ENCODE data around the gene RUSC2. TPM values are rescaled to one million over a fixed set of nuclear protein-coding genes. Genes with fewer than 3 reads are reported as not detected.

The RUSC2 gene
- total RNA-seq, 1 donor from 2014 or later: 27.5 TPM

GRCh38 chr9:35515766-35516165 is 25.9 kb downstream of the RUSC2 start:
- Histone ChIP-seq H3K9me3 (replicated peaks) (no peaks in the 10 kb centered on the region), H3K27ac (replicated peaks) (peak overlapping the region; percentile 85), H3K27me3 (ENCODE audit: low read depth) (no peaks in the 10 kb centered on the region), H3K36me3 (no peaks in the 10 kb centered on the region), H3K4me3 (no peak overlapping the region), H3K4me1 (peaks cover 76% of the 10 kb centered on the region)
- intact Hi-C loops (cut with micrococcal nuclease): no loop called here
- TF ChIP-seq CTCF (IDR thresholded peaks at IDR 0.05; ENCODE audit: borderline replicate concordance): no peak
- no peak for DNase-seq

- Histone ChIP-seq H3K9me3 (replicated peaks) (no peaks in the 10 kb centered on the region), H3K36me3 (no peaks in the 10 kb centered on the region), H3K4me1 (peaks cover 76% of the 10 kb centered on the region), H3K27ac (replicated peaks) (peak overlapping the region; percentile 85), H3K4me3 (no peak overlapping the region), H3K27me3 (ENCODE audit: low read depth) (no peaks in the 10 kb centered on the region)
- no peak for TF ChIP-seq CTCF (IDR thresholded peaks at IDR 0.05; ENCODE audit: borderline replicate concordance)
- intact Hi-C loops (cut with micrococcal nuclease): no loop called here
- no peak for DNase-seq
Observed at GRCh38 chr9:35516479-35516878, 26.6 kb downstream of the RUSC2 start.

- Histone ChIP-seq H3K36me3 (no peaks in the 10 kb centered on the region), H3K27me3 (ENCODE audit: low read depth) (no peaks in the 10 kb centered on the region), H3K27ac (replicated peaks) (peak overlapping the region; percentile 85), H3K4me3 (no peak overlapping the region), H3K4me1 (peaks cover 76% of the 10 kb centered on the region), H3K9me3 (replicated peaks) (no peaks in the 10 kb centered on the region)
- DNase-seq: no peak
- TF ChIP-seq CTCF (IDR thresholded peaks at IDR 0.05; ENCODE audit: borderline replicate concordance): no peak
- intact Hi-C loops (cut with micrococcal nuclease): no loop called here
Observed at GRCh38 chr9:35517131-35517530, 27.2 kb downstream of the RUSC2 start.

GRCh38 chr9:35517552-35518224 is 27.8 kb downstream of the RUSC2 start:
- no peaks in the 10 kb centered on the region for H3K27me3 ChIP-seq (ENCODE audit: low read depth)
- H3K4me3 ChIP-seq: no peak overlapping the region
- peaks cover 76% of the 10 kb centered on the region for H3K4me1 ChIP-seq
- no peaks in the 10 kb centered on the region for H3K9me3 ChIP-seq (replicated peaks)
- no peak for DNase-seq
- TF ChIP-seq CTCF (IDR thresholded peaks at IDR 0.05; ENCODE audit: borderline replicate concordance): no peak
- H3K36me3 ChIP-seq: no peaks in the 10 kb centered on the region
- H3K27ac ChIP-seq (replicated peaks): peak overlapping the region; percentile 85
- intact Hi-C loops (cut with micrococcal nuclease): no loop called here

GRCh38 chr9:35518225-35518821 is 28.4 kb downstream of the RUSC2 start:
- Histone ChIP-seq H3K27me3 (ENCODE audit: low read depth) (no peaks in the 10 kb centered on the region), H3K4me1 (peaks cover 76% of the 10 kb centered on the region), H3K9me3 (replicated peaks) (no peaks in the 10 kb centered on the region), H3K36me3 (no peaks in the 10 kb centered on the region), H3K27ac (replicated peaks) (peak overlapping the region; percentile 85), H3K4me3 (no peak overlapping the region)
- intact Hi-C loops (cut with micrococcal nuclease): no loop called here
- DNase-seq: no peak
- no peak for TF ChIP-seq CTCF (IDR thresholded peaks at IDR 0.05; ENCODE audit: borderline replicate concordance)
